Activated CD8-positive, alpha-beta memory T cell treated with anti-CD3 and anti-CD28 coated beads, Interleukin-2, amount 10 ng/mL, durations not matched to agents 7 days and 5 days (primary cell): Measurements from ENCODE around the gene APP. TPM values are rescaled to one million over a fixed set of nuclear protein-coding genes. Genes with fewer than 3 reads are reported as not detected.

Experiments
- ATAC-seq: fragments of 150-1000 bp; cut with Tn5 transposase; one replicate; pipeline ENCODE4 v1.10.0; 2021; ENCODE audit warnings: moderate library complexity
- CTCF ChIA-PET: fragments of 350-600 bp; sonication (Branson Sonifier 250); formaldehyde crosslinking; loops from one replicate; lab custom pipeline; 2021; ENCODE audit warnings: antibody characterized with exemption; lab: Charles Lee
- DNase-seq: peaks from one replicate; pipeline ENCODE4 v3.0.0-alpha.2; 2020
- H3K27ac Mint-ChIP-seq: one replicate; pipeline ENCODE4 v1.8.0; 2021; ENCODE audit warnings: mild to moderate bottlenecking, mixed read lengths
- H3K27me3 Mint-ChIP-seq: one replicate; pipeline ENCODE4 v1.8.0; 2021; ENCODE audit warnings: mixed read lengths
- H3K36me3 Mint-ChIP-seq: one replicate; pipeline ENCODE4 v1.8.0; 2021; ENCODE audit warnings: mild to moderate bottlenecking, mixed read lengths
- H3K4me1 Mint-ChIP-seq: one replicate; pipeline ENCODE4 v1.8.0; 2021; ENCODE audit warnings: mixed read lengths
- H3K4me3 Mint-ChIP-seq: one replicate; pipeline ENCODE4 v1.8.0; 2021; ENCODE audit warnings: mild to moderate bottlenecking, moderate library complexity, mixed read lengths
- H3K9me3 Mint-ChIP-seq: one replicate; pipeline ENCODE4 v1.8.0; 2022; ENCODE audit warnings: low read depth, mixed read lengths
- total RNA-seq, 2 experiments: library from RNA; stranded (reverse); gene quantifications; one replicate each; pipeline ENCODE4 v1.2.3, GENCODE V29; 2021

The APP gene
- total RNA-seq, 2 experiments from 2014 or later, result 11.2 to 25.1 TPM

DNA sequence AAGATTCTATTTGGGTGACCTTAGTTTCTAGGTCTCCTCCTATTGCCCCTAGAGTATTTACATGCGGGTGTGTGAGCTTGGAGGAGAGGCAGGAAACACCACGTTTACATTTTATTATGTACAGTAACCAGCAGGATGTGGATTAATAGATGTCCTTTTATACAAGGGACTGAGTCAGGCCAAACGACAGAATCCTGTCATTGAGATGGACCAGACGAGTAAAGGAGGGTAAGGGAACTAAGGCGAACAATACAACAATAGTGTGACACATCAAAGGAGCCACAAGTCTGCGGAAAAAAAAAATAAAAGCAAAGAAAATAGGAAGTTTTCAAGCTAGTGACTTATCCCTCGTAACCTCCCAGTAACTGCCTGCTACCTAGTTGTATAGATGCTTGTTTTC is 284.7 kb downstream of the APP start:
- no peaks in the 10 kb centered on the region for H3K4me1 Mint-ChIP-seq
- ATAC-seq, result no peak
- H3K9me3 Mint-ChIP-seq, result no peaks in the 10 kb centered on the region
- no peak for DNase-seq
- H3K27ac Mint-ChIP-seq, result no peak overlapping the region
- H3K4me3 Mint-ChIP-seq, result no peak overlapping the region
- CTCF ChIA-PET, result interaction anchor here (0.6 to 1.7 kb wide), 4 partner anchors 10 to 422 kb away, joined by 3 read pairs; no protein-coding TSS in a partner anchor
- no peaks in the 10 kb centered on the region for H3K27me3 Mint-ChIP-seq
- H3K36me3 Mint-ChIP-seq, result no peaks in the 10 kb centered on the region

DNA sequence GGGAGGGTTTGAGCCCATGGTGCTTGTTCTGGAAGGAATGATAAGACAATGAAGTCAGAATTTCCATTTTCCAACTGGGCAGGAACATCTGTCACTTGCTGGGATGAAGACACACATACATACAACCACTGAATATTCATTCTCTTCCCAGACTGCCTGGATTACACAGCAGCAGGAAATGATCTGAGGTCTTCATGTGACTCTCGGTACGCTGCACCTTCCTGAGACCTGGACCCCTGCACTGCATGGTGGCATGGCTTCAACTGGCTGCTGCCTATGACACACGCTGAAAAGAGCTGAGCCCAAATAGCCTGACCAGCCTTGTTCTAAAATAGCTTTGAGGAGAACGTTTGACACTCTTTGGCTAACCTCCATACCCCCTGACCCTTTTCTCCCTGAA is 285.2 kb downstream of the APP start:
- H3K27me3 Mint-ChIP-seq, result no peaks in the 10 kb centered on the region
- H3K4me1 Mint-ChIP-seq, result no peaks in the 10 kb centered on the region
- H3K9me3 Mint-ChIP-seq, result no peaks in the 10 kb centered on the region
- ATAC-seq (no peak), DNase-seq (no peak)
- H3K27ac Mint-ChIP-seq, result no peak overlapping the region
- no peak overlapping the region for H3K4me3 Mint-ChIP-seq
- H3K36me3 Mint-ChIP-seq, result no peaks in the 10 kb centered on the region
- CTCF ChIA-PET, result interaction anchor here (0.6 to 1.7 kb wide), 3 partner anchors 10 to 421 kb away, joined by 3 read pairs; no protein-coding TSS in a partner anchor

DNA sequence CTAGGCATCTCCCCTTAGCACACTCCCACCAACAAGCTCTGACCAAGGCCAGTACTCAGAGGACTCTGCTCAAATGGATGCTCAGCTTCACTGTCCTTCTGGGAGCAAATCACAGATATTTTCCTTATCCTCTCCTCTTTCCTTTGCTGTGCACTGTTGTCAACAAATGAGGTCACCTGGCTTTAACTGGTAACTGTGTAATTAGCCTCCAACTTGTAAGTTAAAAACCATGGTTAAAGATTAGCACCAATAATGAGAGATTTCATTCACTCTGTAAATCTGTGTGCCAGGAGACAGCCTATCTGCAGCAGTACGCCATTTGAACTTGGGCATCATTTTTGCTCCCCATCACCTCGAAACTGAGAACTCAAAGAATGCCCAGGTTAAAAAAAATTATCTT is 286.3 kb downstream of the APP start:
- H3K4me1 Mint-ChIP-seq, result no peaks in the 10 kb centered on the region
- no peak overlapping the region for H3K27ac Mint-ChIP-seq
- no peak for ATAC-seq
- CTCF ChIA-PET, result interaction anchor here (1.4 kb wide), 1 partner anchor 276 kb away, joined by 3 read pairs; no protein-coding TSS in a partner anchor
- DNase-seq, result no peak
- H3K36me3 Mint-ChIP-seq, result no peaks in the 10 kb centered on the region
- H3K27me3 Mint-ChIP-seq, result no peaks in the 10 kb centered on the region
- H3K9me3 Mint-ChIP-seq, result no peaks in the 10 kb centered on the region
- H3K4me3 Mint-ChIP-seq, result no peak overlapping the region

DNA sequence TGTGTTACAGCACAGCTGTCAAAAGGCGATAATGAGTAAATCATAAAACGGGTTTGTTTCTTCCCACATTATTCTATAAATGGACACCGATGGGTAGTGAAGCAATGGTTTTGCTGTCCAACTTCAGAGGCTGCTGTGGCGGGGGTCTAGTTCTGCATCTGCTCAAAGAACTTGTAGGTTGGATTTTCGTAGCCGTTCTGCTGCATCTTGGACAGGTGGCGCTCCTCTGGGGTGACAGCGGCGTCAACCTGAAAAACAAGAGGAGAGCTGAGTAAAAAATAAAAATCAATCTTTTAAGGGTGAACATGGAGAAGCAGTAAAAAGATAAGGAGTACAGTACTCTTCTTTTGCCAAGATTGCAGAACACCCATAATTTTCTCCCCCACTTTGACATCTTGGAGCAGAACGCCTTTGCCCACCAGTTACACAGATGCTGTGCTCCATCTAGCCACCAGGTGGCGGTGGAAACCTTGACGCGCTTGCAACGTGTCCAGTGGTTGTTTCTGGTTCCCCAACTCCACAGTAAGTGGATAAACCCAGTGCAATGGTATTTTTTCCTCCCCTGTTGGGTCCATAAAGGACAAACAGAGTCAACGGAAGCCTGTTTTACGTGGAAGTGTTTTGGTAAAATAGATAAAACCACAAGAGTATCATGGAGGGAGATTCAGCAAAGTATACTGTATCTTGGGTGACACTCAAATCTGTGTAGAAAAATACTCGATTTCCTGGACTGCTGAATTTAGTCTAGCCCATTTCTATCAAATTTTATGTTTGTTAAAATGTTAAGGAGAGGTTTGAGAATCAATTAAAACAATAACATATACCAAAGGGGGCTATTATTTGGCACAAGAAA is 288.8 kb downstream of the APP start:
- DNase-seq (peak; percentile 65), ATAC-seq (peak; percentile 72)
- CTCF ChIA-PET, result no interaction called here
- H3K9me3 Mint-ChIP-seq, result no peaks in the 10 kb centered on the region
- no peaks in the 10 kb centered on the region for H3K36me3 Mint-ChIP-seq
- H3K4me1 Mint-ChIP-seq, result no peaks in the 10 kb centered on the region
- no peak overlapping the region for H3K27ac Mint-ChIP-seq
- no peaks in the 10 kb centered on the region for H3K27me3 Mint-ChIP-seq
- H3K4me3 Mint-ChIP-seq, result no peak overlapping the region

DNA sequence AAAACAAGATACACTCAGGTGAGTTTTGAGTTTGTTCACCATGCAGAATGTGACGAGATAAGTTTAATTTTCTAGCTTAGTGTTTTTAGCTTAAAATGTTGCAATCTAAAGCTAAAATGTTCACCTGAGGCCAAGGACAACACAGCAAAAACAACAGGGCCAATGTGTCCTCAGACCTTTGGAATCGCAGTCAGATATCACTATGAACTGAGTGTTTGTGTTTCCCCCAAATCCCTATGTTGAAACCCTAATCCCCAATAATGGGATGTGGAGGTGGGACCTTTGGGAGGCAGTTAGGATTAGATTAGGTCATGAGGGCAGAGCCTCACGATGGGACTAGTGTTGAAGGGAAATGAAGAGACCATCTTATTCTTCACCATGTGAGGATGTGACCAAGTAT is 291.4 kb downstream of the APP start:
- H3K4me1 Mint-ChIP-seq, result no peaks in the 10 kb centered on the region
- no peaks in the 10 kb centered on the region for H3K27me3 Mint-ChIP-seq
- H3K4me3 Mint-ChIP-seq, result no peak overlapping the region
- H3K36me3 Mint-ChIP-seq, result no peaks in the 10 kb centered on the region
- H3K9me3 Mint-ChIP-seq, result no peaks in the 10 kb centered on the region
- ATAC-seq (no peak), DNase-seq (no peak)
- no peak overlapping the region for H3K27ac Mint-ChIP-seq
- CTCF ChIA-PET, result no interaction called here

DNA sequence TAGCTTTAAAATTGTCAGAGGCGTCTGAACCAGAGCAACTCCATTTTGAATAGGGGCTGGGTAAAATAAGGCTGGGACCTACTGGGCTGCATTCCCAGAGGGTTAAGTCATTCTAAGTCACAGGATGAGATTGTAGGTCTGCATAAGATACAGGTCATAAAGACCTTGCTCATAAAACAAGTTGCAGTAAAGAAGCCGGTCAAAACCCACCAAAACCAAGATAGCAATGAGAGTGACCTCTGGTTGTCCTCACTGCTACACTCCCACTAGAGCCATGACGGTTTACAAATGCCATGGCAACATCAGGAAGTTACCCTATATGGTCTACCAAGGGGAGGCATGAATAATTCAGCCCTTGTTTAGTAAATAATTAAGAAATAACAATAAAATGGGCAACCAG is 292.2 kb downstream of the APP start:
- CTCF ChIA-PET, result no interaction called here
- no peak for ATAC-seq
- no peaks in the 10 kb centered on the region for H3K27me3 Mint-ChIP-seq
- no peak overlapping the region for H3K4me3 Mint-ChIP-seq
- no peaks in the 10 kb centered on the region for H3K9me3 Mint-ChIP-seq
- DNase-seq, result no peak
- no peaks in the 10 kb centered on the region for H3K36me3 Mint-ChIP-seq
- H3K4me1 Mint-ChIP-seq, result no peaks in the 10 kb centered on the region
- H3K27ac Mint-ChIP-seq, result no peak overlapping the region

DNA sequence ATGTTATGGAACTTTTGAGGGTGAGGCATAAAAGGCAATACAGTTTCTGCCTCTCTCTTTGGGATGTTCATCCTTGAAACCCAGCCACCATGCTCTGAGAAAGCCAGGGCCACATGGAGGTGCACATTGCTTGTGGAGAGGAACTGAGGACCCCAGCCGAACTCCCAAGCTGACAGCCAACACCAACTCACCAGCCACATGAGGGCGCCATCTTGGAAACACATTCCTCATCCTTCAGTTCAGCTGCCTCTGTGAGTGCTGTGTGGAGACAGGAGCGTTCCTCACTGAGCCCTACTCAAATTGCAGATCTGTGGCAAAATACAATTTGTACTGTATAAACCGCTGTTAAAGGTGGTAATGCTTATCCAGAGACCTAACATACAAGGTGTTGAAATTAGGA is 298.3 kb downstream of the APP start:
- no peaks in the 10 kb centered on the region for H3K36me3 Mint-ChIP-seq
- no peak overlapping the region for H3K27ac Mint-ChIP-seq
- H3K27me3 Mint-ChIP-seq, result no peaks in the 10 kb centered on the region
- ATAC-seq (no peak), DNase-seq (no peak)
- H3K4me3 Mint-ChIP-seq, result no peak overlapping the region
- no peaks in the 10 kb centered on the region for H3K4me1 Mint-ChIP-seq
- no peaks in the 10 kb centered on the region for H3K9me3 Mint-ChIP-seq
- CTCF ChIA-PET, result interaction anchor here (1.2 kb wide), 1 partner anchor 263 kb away, joined by 3 read pairs; no protein-coding TSS in a partner anchor

DNA sequence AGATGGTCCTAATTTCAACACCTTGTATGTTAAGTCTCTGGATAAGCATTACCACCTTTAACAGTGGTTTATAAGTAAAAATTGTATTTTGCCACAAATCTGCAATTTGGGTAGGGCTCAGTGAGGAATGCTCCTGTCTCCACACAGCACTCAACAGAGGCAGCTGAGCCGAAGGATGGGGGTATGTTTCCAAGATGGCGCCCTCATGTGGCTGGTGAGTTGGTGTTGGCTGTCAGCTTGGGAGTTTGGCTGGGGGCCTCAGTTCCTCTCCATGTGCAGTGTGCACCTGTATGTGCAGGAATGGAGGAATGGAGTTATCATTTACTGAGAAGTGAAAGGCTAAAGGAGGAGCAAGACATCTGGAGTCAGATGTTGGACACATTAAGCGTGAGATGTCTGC is 299.0 kb downstream of the APP start:
- no peak overlapping the region for H3K4me3 Mint-ChIP-seq
- ATAC-seq (no peak), DNase-seq (no peak)
- no peak overlapping the region for H3K27ac Mint-ChIP-seq
- CTCF ChIA-PET, result interaction anchor here (1.2 kb wide), 1 partner anchor 263 kb away, joined by 3 read pairs; no protein-coding TSS in a partner anchor
- no peaks in the 10 kb centered on the region for H3K9me3 Mint-ChIP-seq
- H3K27me3 Mint-ChIP-seq, result no peaks in the 10 kb centered on the region
- H3K4me1 Mint-ChIP-seq, result no peaks in the 10 kb centered on the region
- no peaks in the 10 kb centered on the region for H3K36me3 Mint-ChIP-seq

DNA sequence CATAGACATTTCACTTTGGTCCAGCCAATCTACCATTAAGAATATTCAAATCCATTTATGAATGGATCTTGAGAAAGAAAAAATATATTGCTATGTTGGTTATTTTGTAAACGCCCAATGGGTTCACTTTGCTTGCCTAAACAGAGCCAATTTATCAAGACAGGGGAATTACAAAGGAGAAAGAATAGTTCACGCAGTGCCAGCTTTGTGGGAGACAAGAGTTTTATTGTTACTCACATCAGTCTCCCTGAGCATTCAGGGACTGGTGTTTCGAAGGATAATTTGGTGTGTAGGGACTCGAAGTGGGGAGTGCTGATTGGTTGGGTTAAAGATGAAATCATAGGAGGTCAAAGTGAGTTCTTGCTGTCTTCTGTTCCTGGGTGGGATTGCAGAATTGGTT is 300.5 kb downstream of the APP start:
- H3K9me3 Mint-ChIP-seq, result no peaks in the 10 kb centered on the region
- no peaks in the 10 kb centered on the region for H3K36me3 Mint-ChIP-seq
- peaks cover 9% of the 10 kb centered on the region for H3K4me1 Mint-ChIP-seq
- peaks cover 7% of the 10 kb centered on the region for H3K27me3 Mint-ChIP-seq
- ATAC-seq (no peak), DNase-seq (no peak)
- CTCF ChIA-PET, result interaction anchor here (1.8 kb wide), 1 partner anchor 262 kb away, joined by 5 read pairs; no protein-coding TSS in a partner anchor
- H3K4me3 Mint-ChIP-seq, result no peak overlapping the region
- no peak overlapping the region for H3K27ac Mint-ChIP-seq

DNA sequence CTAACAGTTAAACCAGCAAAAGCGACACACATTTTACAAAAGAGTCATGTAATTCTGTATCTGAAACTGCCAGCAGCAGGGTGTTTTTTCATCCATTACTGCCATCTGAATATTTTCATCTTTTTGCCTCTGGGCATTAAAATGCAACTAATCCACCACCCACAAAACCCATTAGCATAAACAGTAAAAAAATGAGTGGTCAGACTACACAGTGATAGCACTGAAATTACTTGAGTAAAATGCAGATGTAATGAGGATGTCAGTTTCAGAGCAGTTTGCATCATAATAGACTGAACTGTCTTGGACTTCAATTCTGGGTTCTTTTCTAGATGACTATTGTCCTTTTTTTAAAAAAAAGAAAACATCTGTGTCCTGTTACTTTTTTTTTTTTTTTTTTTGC is 303.5 kb downstream of the APP start:
- Mint-ChIP-seq H3K4me3 (no peak overlapping the region), H3K27ac (no peak overlapping the region), H3K9me3 (no peaks in the 10 kb centered on the region), H3K4me1 (peaks cover 9% of the 10 kb centered on the region), H3K27me3 (peaks cover 17% of the 10 kb centered on the region), H3K36me3 (no peaks in the 10 kb centered on the region)
- CTCF ChIA-PET, result interaction anchor here (0.7 kb wide), 1 partner anchor 324 kb away, joined by 3 read pairs; no protein-coding TSS in a partner anchor
- no peak for DNase-seq
- ATAC-seq, result no peak

DNA sequence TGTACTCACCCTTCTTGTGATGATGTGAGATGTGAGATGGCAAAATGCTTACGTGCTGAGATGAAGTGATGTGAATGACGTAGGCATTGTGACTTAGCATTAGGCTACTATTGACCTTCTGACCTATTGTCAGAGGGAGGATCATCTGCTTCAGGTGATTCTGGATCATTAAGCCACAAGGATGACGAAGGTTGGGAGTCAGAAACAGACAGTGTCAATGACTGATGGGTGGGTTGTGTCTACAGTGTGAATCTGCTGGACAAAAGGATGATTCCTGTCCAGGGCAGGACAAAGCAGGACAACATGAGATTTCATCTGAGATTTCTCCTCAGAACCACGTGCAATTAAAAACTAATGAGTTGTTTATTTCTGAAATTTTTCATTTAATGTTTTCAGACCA is 306.8 kb downstream of the APP start:
- Mint-ChIP-seq H3K27ac (no peak overlapping the region), H3K4me3 (no peak overlapping the region), H3K9me3 (no peaks in the 10 kb centered on the region), H3K27me3 (peaks cover 25% of the 10 kb centered on the region), H3K4me1 (peaks cover 9% of the 10 kb centered on the region), H3K36me3 (no peaks in the 10 kb centered on the region)
- no peak for DNase-seq
- ATAC-seq, result no peak
- CTCF ChIA-PET, result no interaction called here

DNA sequence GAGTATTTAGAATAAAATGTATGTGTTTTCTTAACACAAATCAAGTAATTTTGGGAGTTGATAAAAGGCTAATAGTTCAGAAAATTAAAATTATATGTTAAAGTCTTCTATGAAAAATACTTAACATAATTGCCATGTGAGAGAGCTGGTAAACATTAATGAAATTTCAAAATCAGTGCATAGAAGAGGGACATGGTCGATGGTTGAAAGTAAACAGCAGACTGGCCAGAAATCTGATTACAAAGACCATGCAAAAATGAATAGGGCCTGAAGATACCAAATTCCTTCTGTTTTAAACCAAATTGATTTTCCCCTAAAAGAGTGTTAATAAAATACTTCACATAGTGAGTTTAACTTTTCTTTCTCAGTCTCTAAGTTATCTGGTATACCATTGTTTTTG is 307.5 kb downstream of the APP start:
- ATAC-seq, result no peak
- no peak for DNase-seq
- H3K36me3 Mint-ChIP-seq, result no peaks in the 10 kb centered on the region
- no peaks in the 10 kb centered on the region for H3K9me3 Mint-ChIP-seq
- peaks cover 27% of the 10 kb centered on the region for H3K27me3 Mint-ChIP-seq
- CTCF ChIA-PET, result interaction anchor here (1.0 to 1.7 kb wide), 4 partner anchors 23 to 255 kb away, joined by 3 to 7 read pairs (median 3); no protein-coding TSS in a partner anchor
- H3K4me3 Mint-ChIP-seq, result no peak overlapping the region
- H3K4me1 Mint-ChIP-seq, result peaks cover 9% of the 10 kb centered on the region
- no peak overlapping the region for H3K27ac Mint-ChIP-seq

DNA sequence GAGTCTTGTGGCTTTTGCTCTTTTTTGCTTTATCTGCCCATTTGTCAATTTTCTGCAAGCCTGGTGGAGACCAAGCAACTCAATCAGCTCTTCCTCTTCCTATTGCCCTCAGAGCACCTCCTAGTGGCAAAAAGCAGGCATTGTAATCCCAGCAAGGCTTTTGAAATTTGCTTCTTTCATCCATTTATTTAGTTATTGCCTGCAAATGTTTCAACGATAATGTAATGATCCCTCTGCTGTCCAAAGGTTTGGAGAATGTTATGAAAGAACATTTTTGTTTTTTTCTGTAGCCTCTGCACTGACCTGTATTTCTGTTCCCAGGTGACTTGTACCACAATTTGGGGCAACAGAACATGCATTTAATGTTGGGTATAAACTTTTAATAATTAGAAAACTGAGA is 308.0 kb downstream of the APP start:
- Mint-ChIP-seq H3K36me3 (no peaks in the 10 kb centered on the region), H3K4me1 (peaks cover 9% of the 10 kb centered on the region), H3K27ac (no peak overlapping the region), H3K4me3 (no peak overlapping the region), H3K9me3 (no peaks in the 10 kb centered on the region), H3K27me3 (peaks cover 30% of the 10 kb centered on the region)
- ATAC-seq (no peak), DNase-seq (peak; percentile 41)
- CTCF ChIA-PET, result interaction anchor here (1.0 to 1.7 kb wide), 4 partner anchors 23 to 254 kb away, joined by 3 to 7 read pairs (median 3); no protein-coding TSS in a partner anchor

DNA sequence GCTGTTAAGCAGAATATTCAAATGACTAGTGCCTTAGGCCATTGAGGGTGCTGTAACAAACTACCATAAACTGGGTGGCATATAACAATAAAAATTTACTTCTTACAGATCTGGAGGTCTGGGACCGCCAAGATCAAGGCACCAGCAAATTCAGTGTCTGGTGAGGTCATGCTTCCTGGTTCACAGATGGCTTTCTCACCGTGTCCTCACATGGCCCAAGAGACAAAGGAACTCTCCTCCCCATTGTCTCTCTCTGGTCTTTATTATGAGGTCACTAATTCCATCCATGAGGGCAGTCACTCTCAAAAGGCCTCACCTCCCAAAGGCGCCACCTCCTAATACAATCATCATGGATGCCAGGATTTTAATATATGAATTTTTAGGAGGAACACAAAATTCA is 308.5 kb downstream of the APP start:
- H3K36me3 Mint-ChIP-seq, result no peaks in the 10 kb centered on the region
- no peak overlapping the region for H3K4me3 Mint-ChIP-seq
- ATAC-seq, result no peak
- CTCF ChIA-PET, result interaction anchor here (1.0 to 1.7 kb wide), 4 partner anchors 24 to 254 kb away, joined by 3 to 7 read pairs (median 3); no protein-coding TSS in a partner anchor
- H3K4me1 Mint-ChIP-seq, result peaks cover 9% of the 10 kb centered on the region
- peaks cover 30% of the 10 kb centered on the region for H3K27me3 Mint-ChIP-seq
- H3K9me3 Mint-ChIP-seq, result no peaks in the 10 kb centered on the region
- DNase-seq, result no peak
- no peak overlapping the region for H3K27ac Mint-ChIP-seq
